HEK293 (cell line): ENCODE data around the gene ZHX3.

ENCODE experiments used
- CTCF ChIA-PET: fragments of 350-600 bp; formaldehyde crosslinking; extraction: SDS; loops from one replicate; lab custom pipeline; 2021; ENCODE audit warnings: antibody characterized with exemption; lab: Yijun Ruan, JAX
- POLR2A ChIA-PET: fragments of 300-600 bp; formaldehyde crosslinking; extraction: SDS; loops from one replicate; lab custom pipeline; 2020; ENCODE audit warnings: antibody characterized with exemption, inconsistent platforms; lab: Yijun Ruan, JAX
- H3K27ac ChIP-seq: fragments of 200-500 bp; sonication (Bioruptor generic); 2 replicates; pipeline ENCODE4 v1.5.1; 2014; ENCODE audit warnings: low read depth, low read length, control low read depth, inconsistent platforms; ENCODE audit errors: extremely low read depth
- H3K36me3 ChIP-seq, 2 experiments: fragments of 200-500 bp in 1 of 2; sonication (Bioruptor generic) in 1 of 2; 1 replicate in 1 of 2; 2 replicates in 1 of 2; pipeline ENCODE4 v1.5.1; 2014 to 2017; ENCODE audit warnings: inconsistent platforms in 2 of 2, low read length in 2 of 2; ENCODE audit not compliant: control insufficient read depth in 2 of 2, insufficient read depth in 1 of 2
- H3K4me1 ChIP-seq: fragments of 200-500 bp; sonication (Bioruptor generic); 2 replicates; pipeline ENCODE4 v1.5.1; 2014; ENCODE audit warnings: mild to moderate bottlenecking, low read length, inconsistent platforms; ENCODE audit not compliant: control insufficient read depth, insufficient read depth
- H3K4me3 ChIP-seq: 2 replicates; pipeline ENCODE4 v1.5.1; 2011; ENCODE audit warnings: low read depth, mild to moderate bottlenecking, control low read depth, low read length, moderate library complexity
- H3K9me3 ChIP-seq: fragments of 200-500 bp; sonication (Bioruptor generic); 2 replicates; pipeline ENCODE4 v1.5.1; 2014; ENCODE audit warnings: low read depth, low read length, inconsistent platforms; ENCODE audit not compliant: control insufficient read depth, insufficient read depth
- BCL11A ChIP-seq: fragments of 450-650 bp; formaldehyde crosslinking; IDR thresholded peaks from 2 replicates; pipeline ENCODE4 v1.5.1; 2016; ENCODE audit warnings: low read depth, missing biosample characterization, missing genetic modification characterization
- SP7 ChIP-seq: fragments of 450-650 bp; formaldehyde crosslinking; IDR thresholded peaks from 2 replicates; pipeline ENCODE4 v1.5.1; 2016; ENCODE audit warnings: missing biosample characterization, missing genetic modification characterization
- TCF7L2 ChIP-seq: IDR thresholded peaks from 2 replicates; pipeline ENCODE4 v1.6.1; 2011; ENCODE audit warnings: low read depth, mild to moderate bottlenecking, inconsistent platforms, low read length, moderate library complexity, borderline replicate concordance
- YY2 ChIP-seq: fragments of 450-650 bp; formaldehyde crosslinking; IDR thresholded peaks from 2 replicates; pipeline ENCODE4 v1.5.1; 2016; ENCODE audit warnings: missing biosample characterization, missing genetic modification characterization
- ZBTB8A ChIP-seq: fragments of 450-650 bp; formaldehyde crosslinking; IDR thresholded peaks from 2 replicates; pipeline ENCODE4 v1.5.1; 2016; ENCODE audit warnings: missing biosample characterization, missing genetic modification characterization
- ZFHX2 ChIP-seq: fragments of 450-650 bp; formaldehyde crosslinking; conservative IDR thresholded peaks from 2 replicates; pipeline ENCODE4 v1.5.1; 2016; ENCODE audit warnings: missing biosample characterization, missing genetic modification characterization
- ZFP37 ChIP-seq: fragments of 450-650 bp; formaldehyde crosslinking; IDR thresholded peaks from 2 replicates; pipeline ENCODE4 v1.5.1; 2016; ENCODE audit warnings: missing biosample characterization, missing genetic modification characterization
- ZNF157 ChIP-seq: fragments of 450-650 bp; formaldehyde crosslinking; IDR thresholded peaks from 2 replicates; pipeline ENCODE4 v1.5.1; 2016; ENCODE audit warnings: missing biosample characterization, missing genetic modification characterization
- ZNF211 ChIP-seq: fragments of 450-650 bp; formaldehyde crosslinking; IDR thresholded peaks from 2 replicates; pipeline ENCODE4 v1.5.1; 2016; ENCODE audit warnings: low read depth, missing biosample characterization, missing genetic modification characterization
- ZNF266 ChIP-seq: fragments of 450-650 bp; formaldehyde crosslinking; IDR thresholded peaks from 2 replicates; pipeline ENCODE4 v1.5.1; 2016; ENCODE audit warnings: missing biosample characterization, missing genetic modification characterization, low read depth
- ZNF404 ChIP-seq: fragments of 450-650 bp; formaldehyde crosslinking; IDR thresholded peaks from 2 replicates; pipeline ENCODE4 v1.5.1; 2017; ENCODE audit warnings: missing biosample characterization, missing genetic modification characterization
- ZNF548 ChIP-seq: fragments of 450-650 bp; formaldehyde crosslinking; IDR thresholded peaks from 2 replicates; pipeline ENCODE4 v1.5.1; 2016; ENCODE audit warnings: missing biosample characterization, missing genetic modification characterization
- ZNF555 ChIP-seq: fragments of 450-650 bp; formaldehyde crosslinking; conservative IDR thresholded peaks from 2 replicates; pipeline ENCODE4 v1.5.1; 2017; ENCODE audit warnings: missing biosample characterization, mild to moderate bottlenecking, missing genetic modification characterization, inconsistent platforms
- ZNF571 ChIP-seq: fragments of 450-650 bp; formaldehyde crosslinking; IDR thresholded peaks from 2 replicates; pipeline ENCODE4 v1.5.0; 2017; ENCODE audit warnings: missing biosample characterization, missing genetic modification characterization
- ZNF621 ChIP-seq: fragments of 450-650 bp; formaldehyde crosslinking; IDR thresholded peaks from 2 replicates; pipeline ENCODE4 v1.5.1; 2017; ENCODE audit warnings: missing biosample characterization, missing genetic modification characterization
- TF ChIP-seq, protein P1 (sequence below): fragments of 450-650 bp; formaldehyde crosslinking; IDR thresholded peaks from 2 replicates; pipeline ENCODE4; 2016; ENCODE audit warnings: missing biosample characterization, missing genetic modification characterization
- TF ChIP-seq, protein P2 (sequence below): fragments of 450-650 bp; formaldehyde crosslinking; IDR thresholded peaks from 2 replicates; pipeline ENCODE4 v1.5.1; 2017; ENCODE audit warnings: missing biosample characterization, missing genetic modification characterization
- TF ChIP-seq, protein P3 (sequence below): fragments of 450-650 bp; formaldehyde crosslinking; IDR thresholded peaks from 2 replicates; pipeline ENCODE4 v1.5.1; 2016; ENCODE audit warnings: missing biosample characterization, missing genetic modification characterization, borderline replicate concordance
- TF ChIP-seq, protein P4 (sequence below): fragments of 450-650 bp; formaldehyde crosslinking; IDR thresholded peaks from 2 replicates; pipeline ENCODE4 v1.5.1; 2016; ENCODE audit warnings: missing biosample characterization, missing genetic modification characterization
- TF ChIP-seq, protein P5 (sequence below): fragments of 450-650 bp; IDR thresholded peaks from 2 replicates; pipeline ENCODE4 v1.5.1; 2018; ENCODE audit warnings: missing biosample characterization, missing genetic modification characterization

Gene ZHX3

DNA sequence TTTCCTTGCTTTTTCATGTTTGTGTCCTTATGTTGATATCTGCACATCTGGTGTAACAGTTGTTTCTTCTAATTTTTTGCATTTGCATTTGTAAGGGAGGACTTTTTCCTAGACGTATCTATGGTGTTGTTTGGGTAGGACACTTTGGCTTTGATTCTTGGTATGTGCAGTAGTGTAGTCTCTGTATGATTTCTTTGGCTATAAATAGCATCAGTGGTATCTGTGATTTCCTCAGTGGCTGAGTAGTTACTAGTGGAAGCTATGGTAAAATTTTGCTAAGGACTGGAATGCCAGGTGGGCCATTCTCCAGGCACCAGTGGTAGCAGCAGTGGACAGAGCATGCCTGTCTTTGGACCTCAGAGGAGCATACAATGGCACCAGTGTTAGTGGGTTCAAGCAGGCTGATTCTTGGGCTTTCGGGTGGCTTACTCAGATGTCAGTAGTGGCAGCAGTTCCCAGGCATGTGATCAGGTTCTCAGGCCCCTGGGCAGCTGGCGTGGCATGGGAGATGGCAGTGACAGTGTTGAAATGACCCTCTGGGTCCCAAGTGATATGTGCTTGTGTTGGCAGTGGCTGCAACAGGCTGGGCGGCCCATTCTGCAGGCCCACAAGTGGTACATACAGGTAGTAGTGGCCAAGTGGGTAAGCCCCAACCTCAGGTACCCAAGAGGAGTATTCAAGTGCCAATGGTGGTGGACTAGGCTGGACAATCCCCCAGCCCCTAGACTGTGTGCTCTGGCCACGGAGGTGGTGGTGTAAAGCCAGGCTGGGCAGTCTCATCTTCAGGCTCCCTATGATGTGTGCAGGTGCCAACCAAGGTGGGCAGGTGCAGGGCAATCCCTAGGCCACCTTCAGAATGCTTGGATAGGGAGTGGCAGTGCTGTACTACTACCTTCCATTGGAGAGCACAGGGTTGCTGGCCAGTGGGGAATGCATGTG lies 125.7 kb downstream of the ZHX3 start:
- CTCF ChIA-PET = no interaction called here
- TF ChIP-seq BCL11A (tag by site-specific recombination) (no peak), ZNF404 (tag by site-specific recombination) (no peak), ZNF157 (tag by site-specific recombination) (no peak)
- TF ChIP-seq, protein P1, sequence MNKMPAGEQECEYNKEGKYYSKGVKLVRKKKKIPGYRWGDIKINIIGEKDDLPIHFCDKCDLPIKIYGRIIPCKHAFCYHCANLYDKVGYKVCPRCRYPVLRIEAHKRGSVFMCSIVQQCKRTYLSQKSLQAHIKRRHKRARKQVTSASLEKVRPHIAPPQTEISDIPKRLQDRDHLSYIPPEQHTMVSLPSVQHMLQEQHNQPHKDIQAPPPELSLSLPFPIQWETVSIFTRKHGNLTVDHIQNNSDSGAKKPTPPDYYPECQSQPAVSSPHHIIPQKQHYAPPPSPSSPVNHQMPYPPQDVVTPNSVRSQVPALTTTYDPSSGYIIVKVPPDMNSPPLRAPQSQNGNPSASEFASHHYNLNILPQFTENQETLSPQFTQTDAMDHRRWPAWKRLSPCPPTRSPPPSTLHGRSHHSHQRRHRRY (tag by site-specific recombination) = no peak
- H3K4me3 ChIP-seq = no peak overlapping the region
- POLR2A ChIA-PET = no interaction called here
- no peaks in the 10 kb centered on the region for H3K4me1 ChIP-seq
- H3K9me3 ChIP-seq = no peaks in the 10 kb centered on the region
- H3K36me3 ChIP-seq = peaks cover 0 to 3% of the 10 kb centered on the region in 2 experiments; a peak in 1 of 3 replicates
- no peak overlapping the region for H3K27ac ChIP-seq

DNA sequence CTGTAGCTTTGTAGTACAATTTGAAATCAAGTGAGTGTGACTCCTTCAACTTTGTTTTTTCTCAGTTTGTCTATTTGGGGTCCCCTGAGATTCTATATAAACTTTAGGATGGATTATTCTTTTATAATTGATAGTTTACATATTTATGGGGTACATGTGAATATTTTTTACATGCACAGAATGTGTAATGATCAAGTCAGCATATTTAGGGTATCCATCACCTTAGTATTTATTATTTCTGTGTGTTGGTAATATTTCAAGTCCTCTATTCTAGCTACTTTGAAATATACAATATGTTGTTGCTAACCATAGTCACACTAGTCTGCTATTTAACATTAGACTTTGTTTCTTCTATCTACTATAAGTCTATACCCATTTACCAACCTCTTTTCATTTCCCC lies 129.9 kb downstream of the ZHX3 start:
- TF ChIP-seq ZBTB8A (tag by site-specific recombination) (no peak), ZNF621 (tag by site-specific recombination) (no peak), ZNF266 (no peak), YY2 (tag by site-specific recombination) (no peak), TCF7L2 (no peak), ZNF571 (tag by site-specific recombination) (no peak)
- TF ChIP-seq, protein P2, sequence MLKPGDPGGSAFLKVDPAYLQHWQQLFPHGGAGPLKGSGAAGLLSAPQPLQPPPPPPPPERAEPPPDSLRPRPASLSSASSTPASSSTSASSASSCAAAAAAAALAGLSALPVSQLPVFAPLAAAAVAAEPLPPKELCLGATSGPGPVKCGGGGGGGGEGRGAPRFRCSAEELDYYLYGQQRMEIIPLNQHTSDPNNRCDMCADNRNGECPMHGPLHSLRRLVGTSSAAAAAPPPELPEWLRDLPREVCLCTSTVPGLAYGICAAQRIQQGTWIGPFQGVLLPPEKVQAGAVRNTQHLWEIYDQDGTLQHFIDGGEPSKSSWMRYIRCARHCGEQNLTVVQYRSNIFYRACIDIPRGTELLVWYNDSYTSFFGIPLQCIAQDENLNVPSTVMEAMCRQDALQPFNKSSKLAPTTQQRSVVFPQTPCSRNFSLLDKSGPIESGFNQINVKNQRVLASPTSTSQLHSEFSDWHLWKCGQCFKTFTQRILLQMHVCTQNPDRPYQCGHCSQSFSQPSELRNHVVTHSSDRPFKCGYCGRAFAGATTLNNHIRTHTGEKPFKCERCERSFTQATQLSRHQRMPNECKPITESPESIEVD (tag by site-specific recombination) = no peak
- TF ChIP-seq, protein P3, sequence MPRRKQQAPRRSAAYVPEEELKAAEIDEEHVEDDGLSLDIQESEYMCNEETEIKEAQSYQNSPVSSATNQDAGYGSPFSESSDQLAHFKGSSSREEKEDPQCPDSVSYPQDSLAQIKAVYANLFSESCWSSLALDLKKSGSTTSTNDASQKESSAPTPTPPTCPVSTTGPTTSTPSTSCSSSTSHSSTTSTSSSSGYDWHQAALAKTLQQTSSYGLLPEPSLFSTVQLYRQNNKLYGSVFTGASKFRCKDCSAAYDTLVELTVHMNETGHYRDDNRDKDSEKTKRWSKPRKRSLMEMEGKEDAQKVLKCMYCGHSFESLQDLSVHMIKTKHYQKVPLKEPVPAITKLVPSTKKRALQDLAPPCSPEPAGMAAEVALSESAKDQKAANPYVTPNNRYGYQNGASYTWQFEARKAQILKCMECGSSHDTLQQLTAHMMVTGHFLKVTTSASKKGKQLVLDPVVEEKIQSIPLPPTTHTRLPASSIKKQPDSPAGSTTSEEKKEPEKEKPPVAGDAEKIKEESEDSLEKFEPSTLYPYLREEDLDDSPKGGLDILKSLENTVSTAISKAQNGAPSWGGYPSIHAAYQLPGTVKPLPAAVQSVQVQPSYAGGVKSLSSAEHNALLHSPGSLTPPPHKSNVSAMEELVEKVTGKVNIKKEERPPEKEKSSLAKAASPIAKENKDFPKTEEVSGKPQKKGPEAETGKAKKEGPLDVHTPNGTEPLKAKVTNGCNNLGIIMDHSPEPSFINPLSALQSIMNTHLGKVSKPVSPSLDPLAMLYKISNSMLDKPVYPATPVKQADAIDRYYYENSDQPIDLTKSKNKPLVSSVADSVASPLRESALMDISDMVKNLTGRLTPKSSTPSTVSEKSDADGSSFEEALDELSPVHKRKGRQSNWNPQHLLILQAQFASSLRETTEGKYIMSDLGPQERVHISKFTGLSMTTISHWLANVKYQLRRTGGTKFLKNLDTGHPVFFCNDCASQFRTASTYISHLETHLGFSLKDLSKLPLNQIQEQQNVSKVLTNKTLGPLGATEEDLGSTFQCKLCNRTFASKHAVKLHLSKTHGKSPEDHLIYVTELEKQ = no peak
- TF ChIP-seq, all 188 proteins: peak for 0
- Histone ChIP-seq H3K27ac (no peak overlapping the region), H3K4me1 (no peaks in the 10 kb centered on the region), H3K36me3 (peaks cover 0 to 16% of the 10 kb centered on the region in 2 experiments; a peak in 1 of 3 replicates), H3K9me3 (no peaks in the 10 kb centered on the region), H3K4me3 (no peak overlapping the region)
- ChIA-PET CTCF (interaction anchor here (0.7 to 3.1 kb wide), 4 partner anchors 15 to 153 kb away, joined by 3 to 13 read pairs (median 4); partner anchors contain the start of gene LPIN3), POLR2A (no interaction called here)

DNA sequence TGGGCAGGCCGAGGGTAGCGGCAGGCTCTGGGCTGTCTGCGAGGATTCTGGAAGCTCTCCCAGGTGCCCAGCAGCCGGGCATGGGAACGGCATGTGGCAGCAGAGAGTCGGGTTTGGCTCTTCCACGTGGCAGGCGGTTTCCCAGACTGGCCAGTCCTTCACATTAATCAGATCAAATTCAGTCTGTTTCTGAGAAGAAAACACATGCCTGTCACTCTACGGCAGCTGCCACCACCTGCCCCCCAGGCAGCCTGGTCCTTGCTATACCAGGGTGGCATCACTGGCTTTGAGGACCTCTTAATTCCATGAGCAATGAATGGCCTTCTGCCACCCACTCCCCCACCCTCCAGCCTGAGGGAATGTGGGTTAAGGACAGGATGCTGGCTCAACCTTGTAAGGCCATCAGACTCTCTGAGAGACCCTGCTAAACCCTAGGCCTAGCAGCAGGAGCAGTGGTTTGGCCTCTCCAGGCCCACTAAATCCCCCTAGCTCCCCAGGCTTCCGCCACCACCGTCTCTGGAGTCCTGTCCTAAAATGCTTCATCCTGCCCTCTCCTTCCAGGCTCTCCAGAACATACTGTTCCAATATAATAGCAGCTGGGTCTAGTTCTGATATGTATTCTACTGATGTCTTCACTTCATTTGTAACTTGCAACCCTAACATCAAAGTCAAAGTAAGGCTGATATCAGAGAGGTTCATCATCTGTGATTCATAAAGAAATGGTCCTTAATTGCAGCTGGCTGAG lies 132.3 kb downstream of the ZHX3 start:
- Histone ChIP-seq H3K4me3 (no peak overlapping the region), H3K36me3 (peaks cover 0 to 26% of the 10 kb centered on the region in 2 experiments; a peak in 1 of 3 replicates), H3K9me3 (no peaks in the 10 kb centered on the region), H3K4me1 (no peaks in the 10 kb centered on the region), H3K27ac (no peak overlapping the region)
- CTCF ChIA-PET = interaction anchor here (0.7 to 2.6 kb wide), 3 partner anchors 12 to 224 kb away, joined by 3 to 13 read pairs (median 5); partner anchors contain the start of gene LPIN3
- POLR2A ChIA-PET = no interaction called here
- TF ChIP-seq ZFHX2 (tag by site-specific recombination) = no peak
- no peak for TF ChIP-seq ZNF404 (tag by site-specific recombination)
- TF ChIP-seq, protein P4, sequence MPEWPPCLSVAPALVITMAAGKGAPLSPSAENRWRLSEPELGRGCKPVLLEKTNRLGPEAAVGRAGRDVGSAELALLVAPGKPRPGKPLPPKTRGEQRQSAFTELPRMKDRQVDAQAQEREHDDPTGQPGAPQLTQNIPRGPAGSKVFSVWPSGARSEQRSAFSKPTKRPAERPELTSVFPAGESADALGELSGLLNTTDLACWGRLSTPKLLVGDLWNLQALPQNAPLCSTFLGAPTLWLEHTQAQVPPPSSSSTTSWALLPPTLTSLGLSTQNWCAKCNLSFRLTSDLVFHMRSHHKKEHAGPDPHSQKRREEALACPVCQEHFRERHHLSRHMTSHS (tag by site-specific recombination) = no peak
- TF ChIP-seq, protein P5, sequence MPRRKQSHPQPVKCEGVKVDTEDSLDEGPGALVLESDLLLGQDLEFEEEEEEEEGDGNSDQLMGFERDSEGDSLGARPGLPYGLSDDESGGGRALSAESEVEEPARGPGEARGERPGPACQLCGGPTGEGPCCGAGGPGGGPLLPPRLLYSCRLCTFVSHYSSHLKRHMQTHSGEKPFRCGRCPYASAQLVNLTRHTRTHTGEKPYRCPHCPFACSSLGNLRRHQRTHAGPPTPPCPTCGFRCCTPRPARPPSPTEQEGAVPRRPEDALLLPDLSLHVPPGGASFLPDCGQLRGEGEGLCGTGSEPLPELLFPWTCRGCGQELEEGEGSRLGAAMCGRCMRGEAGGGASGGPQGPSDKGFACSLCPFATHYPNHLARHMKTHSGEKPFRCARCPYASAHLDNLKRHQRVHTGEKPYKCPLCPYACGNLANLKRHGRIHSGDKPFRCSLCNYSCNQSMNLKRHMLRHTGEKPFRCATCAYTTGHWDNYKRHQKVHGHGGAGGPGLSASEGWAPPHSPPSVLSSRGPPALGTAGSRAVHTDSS (tag by site-specific recombination) = no peak
- TF ChIP-seq ZFP37 (tag by site-specific recombination) = no peak
- no peak for TF ChIP-seq SP7 (tag by site-specific recombination)
- TF ChIP-seq ZNF211 = no peak
- TF ChIP-seq ZNF555 (tag by site-specific recombination) = no peak
- no peak for TF ChIP-seq ZNF548 (tag by site-specific recombination)
